SK-N-MC (cell line): ENCODE data around the gene ZNF750.

Source experiments
- EZH2 ChIP-seq: fragments of 200-600 bp; sonication (generic); IDR thresholded peaks from one replicate; pipeline ENCODE4 v1.6.1; 2017; ENCODE audit warnings: antibody characterized with exemption
- FOXP2 ChIP-seq: optimal IDR thresholded peaks from 2 replicates; pipeline ENCODE3; 2011; ENCODE audit warnings: mild to moderate bottlenecking, moderate library complexity; ENCODE audit not compliant: insufficient read depth; ENCODE audit errors: extremely low read length, control extremely low read depth
- POLR2AphosphoS5 ChIP-seq: IDR thresholded peaks from 2 replicates; pipeline ENCODE4 v1.6.1; 2012; ENCODE audit warnings: mild to moderate bottlenecking, low read depth, low read length, borderline replicate concordance

DNA sequence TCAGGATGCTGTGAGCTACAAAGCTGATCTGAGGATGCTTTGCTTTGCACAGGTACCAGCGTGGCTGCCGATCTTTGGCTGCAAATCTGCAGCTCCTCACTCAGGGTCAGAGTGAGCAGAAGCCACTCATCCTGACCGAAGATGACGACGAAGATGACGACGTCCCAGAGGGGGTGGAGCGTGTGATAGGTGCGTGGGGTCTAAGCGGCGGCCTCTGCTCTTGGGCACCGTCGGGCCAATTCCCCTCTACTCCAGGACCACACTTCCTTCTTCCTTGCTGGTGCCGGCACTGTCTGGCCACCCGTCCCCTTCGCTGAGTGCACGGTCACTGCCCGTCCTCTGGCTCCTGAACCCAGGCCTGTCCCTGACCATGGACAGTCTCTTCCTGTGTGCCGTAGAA, 34.0 kb downstream of the ZNF750 start:
- TF ChIP-seq EZH2, result no peak
- TF ChIP-seq POLR2AphosphoS5, result no peak
- TF ChIP-seq FOXP2, result no peak
